Measurements from ENCODE around the gene BEX2. TPM values are rescaled to one million over a fixed set of nuclear protein-coding genes. Genes with fewer than 3 reads are reported as not detected.

BEX2 gene
- total and polyA plus RNA-seq, 12 donors, result 0.37 to 5.4 (median 1.9) TPM; not detected in 1

DNA sequence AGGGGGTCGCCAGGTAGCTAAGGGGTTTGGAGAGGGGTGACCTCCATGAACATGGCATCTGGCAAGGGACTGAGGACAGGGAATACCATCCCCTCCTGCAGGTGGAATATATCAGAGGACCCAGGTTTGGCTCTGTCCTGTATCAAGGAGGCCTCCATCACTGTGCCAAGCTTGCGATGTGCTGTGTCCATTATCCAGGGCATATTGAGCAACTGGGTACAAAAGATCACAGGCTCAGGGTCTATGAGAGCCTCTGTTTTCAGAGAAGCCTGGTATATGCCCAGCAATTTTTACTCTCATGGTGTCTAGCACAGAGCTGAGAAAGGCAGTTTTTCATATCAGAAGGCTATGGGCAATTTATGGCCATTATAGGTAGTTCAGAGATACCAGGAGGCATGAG, 17.7 kb downstream of the BEX2 start:
- H3K27me3 ChIP-seq, result peaks cover 0 to 13% (median 0%) of the 10 kb centered on the region in 7 donors
- H3K4me1 ChIP-seq, result no peaks in the 10 kb centered on the region
- no peaks in the 10 kb centered on the region for H3K36me3 ChIP-seq
- DNase-seq (no peak), ATAC-seq (no peak)
- H3K4me3 ChIP-seq, result no peak overlapping the region
- intact Hi-C loops (cut with DNase I), result no loop called here
- H3K9me3 ChIP-seq, result peaks cover 0 to 8% (median 0%) of the 10 kb centered on the region in 11 donors
- WGBS, 2 donors, result 86 to 87% methylated on average over 2 of the region's 2 CpGs
- TF ChIP-seq, protein P1, sequence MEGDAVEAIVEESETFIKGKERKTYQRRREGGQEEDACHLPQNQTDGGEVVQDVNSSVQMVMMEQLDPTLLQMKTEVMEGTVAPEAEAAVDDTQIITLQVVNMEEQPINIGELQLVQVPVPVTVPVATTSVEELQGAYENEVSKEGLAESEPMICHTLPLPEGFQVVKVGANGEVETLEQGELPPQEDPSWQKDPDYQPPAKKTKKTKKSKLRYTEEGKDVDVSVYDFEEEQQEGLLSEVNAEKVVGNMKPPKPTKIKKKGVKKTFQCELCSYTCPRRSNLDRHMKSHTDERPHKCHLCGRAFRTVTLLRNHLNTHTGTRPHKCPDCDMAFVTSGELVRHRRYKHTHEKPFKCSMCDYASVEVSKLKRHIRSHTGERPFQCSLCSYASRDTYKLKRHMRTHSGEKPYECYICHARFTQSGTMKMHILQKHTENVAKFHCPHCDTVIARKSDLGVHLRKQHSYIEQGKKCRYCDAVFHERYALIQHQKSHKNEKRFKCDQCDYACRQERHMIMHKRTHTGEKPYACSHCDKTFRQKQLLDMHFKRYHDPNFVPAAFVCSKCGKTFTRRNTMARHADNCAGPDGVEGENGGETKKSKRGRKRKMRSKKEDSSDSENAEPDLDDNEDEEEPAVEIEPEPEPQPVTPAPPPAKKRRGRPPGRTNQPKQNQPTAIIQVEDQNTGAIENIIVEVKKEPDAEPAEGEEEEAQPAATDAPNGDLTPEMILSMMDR (IDR thresholded peaks at IDR 0.05), result no peak
- no peak overlapping the region for H3K27ac ChIP-seq

DNA sequence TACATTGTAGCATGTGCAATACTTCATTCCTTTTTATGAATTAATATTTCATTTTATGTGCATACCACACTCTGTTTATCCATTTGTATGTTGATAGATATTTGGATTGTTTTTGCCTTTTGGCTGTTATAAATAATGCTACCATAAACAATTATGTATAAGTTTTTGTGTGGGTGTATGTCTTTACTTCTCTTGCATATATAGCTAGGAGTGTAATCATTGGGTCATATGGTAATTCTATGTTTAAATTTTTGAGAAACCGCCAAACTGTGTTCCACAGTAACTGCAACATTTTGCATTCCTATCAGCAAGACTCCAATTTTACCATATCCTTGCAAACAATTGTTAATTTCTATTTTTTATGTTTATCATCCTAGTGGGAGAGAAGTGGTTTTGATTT, 31.2 kb downstream of the BEX2 start:
- intact Hi-C loops (cut with DNase I), result no loop called here

DNA sequence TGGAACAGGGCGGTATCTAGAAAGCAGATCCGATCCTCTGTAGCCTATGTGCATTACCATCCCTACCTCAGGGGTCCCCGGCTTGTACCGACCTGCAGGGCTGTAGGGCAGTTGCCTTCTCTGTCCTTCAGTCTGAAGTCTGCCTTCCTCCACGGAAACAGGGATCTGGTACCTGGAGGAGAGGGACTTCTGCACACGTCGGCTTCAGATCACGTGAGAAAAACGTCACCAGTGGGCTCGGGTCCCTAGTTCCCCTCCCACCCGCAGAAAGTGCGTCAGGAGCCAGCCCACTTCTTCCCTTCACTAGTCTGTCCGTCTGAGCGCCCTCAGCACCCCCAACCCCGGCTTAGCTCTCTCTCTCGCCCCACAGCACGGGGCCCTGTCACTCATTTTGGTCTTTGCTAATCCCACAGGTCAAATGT, 34.2 kb downstream of the BEX2 start, which contains the start of gene TCEAL5:
Gene TCEAL5, minus strand, starts transcription at position 170 of the 422 bp plus-strand sequence. CDS start 2,187 bp downstream, outside the sequence.
- ATAC-seq (peak in 2 of 8 donors; percentile 16 to 35), DNase-seq (no peak)
- TF ChIP-seq, protein P1 (IDR thresholded peaks at IDR 0.05), result no peak
- Histone ChIP-seq H3K27me3 (peaks cover 0 to 83% (median 3%) of the 10 kb centered on the region in 7 donors), H3K4me1 (no peaks in the 10 kb centered on the region), H3K36me3 (no peaks in the 10 kb centered on the region), H3K27ac (no peak within 1 kb of the TSS), H3K9me3 (no peaks in the 10 kb centered on the region), H3K4me3 (peak within 1 kb of the TSS in 5 of 10 donors; percentile 28 to 35 (median 30))
- WGBS, 2 donors, result 2 to 3% methylated on average over 17 of the region's 17 CpGs
- intact Hi-C loops (cut with DNase I), result no loop called here

More for the DNA sequence above, 31.2 kb downstream of the BEX2 start:
- Histone ChIP-seq H3K9me3 (no peaks in the 10 kb centered on the region), H3K36me3 (no peaks in the 10 kb centered on the region), H3K27me3 (peaks cover 0 to 68% (median 3%) of the 10 kb centered on the region in 7 donors), H3K27ac (no peak overlapping the region), H3K4me3 (no peak overlapping the region), H3K4me1 (no peaks in the 10 kb centered on the region)
- 90 to 93% methylated on average over 1 of the region's 1 CpG for WGBS, 2 donors
- TF ChIP-seq, protein P1 (IDR thresholded peaks at IDR 0.05), result no peak
- ATAC-seq (no peak), DNase-seq (no peak)

DNA sequence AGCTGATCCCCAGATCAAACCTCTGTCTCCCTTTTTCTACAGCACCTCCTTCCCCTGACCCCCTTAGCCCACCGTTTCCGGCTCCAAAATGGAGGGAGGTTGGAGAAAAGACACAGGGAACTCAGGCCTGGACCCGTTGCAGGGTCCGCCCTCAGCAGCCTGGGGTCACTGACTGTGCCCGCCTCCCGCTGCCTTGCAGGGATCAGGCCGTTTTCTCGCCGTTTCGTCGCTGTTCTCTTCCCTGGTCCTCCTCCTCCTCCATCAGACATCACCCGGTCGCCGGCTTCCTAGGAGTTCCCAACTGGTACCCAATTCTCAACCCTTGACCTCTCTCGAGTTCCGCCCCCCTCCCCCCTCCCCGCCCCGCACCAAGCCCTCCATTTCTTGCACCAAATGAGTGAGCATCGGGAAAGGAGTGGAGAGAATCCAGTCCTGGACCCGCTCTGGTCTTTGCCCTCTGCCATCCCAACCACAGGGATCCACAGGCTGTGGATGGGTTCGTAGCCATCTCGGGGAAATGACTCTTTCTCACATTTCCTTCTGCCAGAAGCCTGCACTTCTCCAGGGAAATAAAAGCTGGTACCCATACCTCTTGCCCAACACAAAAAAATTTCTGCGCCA, 34.7 kb downstream of the BEX2 start:
- H3K27ac ChIP-seq, result no peak overlapping the region
- intact Hi-C loops (cut with DNase I), result no loop called here
- no peak for ATAC-seq
- no peak for DNase-seq
- H3K4me3 ChIP-seq, result peak overlapping the region in 5 of 10 donors; percentile 28 to 35 (median 30)
- H3K9me3 ChIP-seq, result no peaks in the 10 kb centered on the region
- no peaks in the 10 kb centered on the region for H3K36me3 ChIP-seq
- TF ChIP-seq, protein P1 (IDR thresholded peaks at IDR 0.05), result no peak
- no peaks in the 10 kb centered on the region for H3K4me1 ChIP-seq
- peaks cover 0 to 83% (median 3%) of the 10 kb centered on the region in 7 donors for H3K27me3 ChIP-seq
- WGBS, 2 donors, result 8 to 12% methylated on average over 11 to 22 of the region's 23 CpGs

Data from heart right ventricle (tissue), 16 donors.